22Rv1 (cell line): Measurements from ENCODE around the gene TBX3.

ENCODE experiments used
- ZFX ChIP-seq: fragments of 450-650 bp; IDR thresholded peaks from 2 replicates; pipeline ENCODE4 v1.6.1; 2017; ENCODE audit warnings: antibody characterized with exemption, borderline replicate concordance
- TF ChIP-seq, protein P1 (sequence below): fragments of 450-650 bp; IDR thresholded peaks from 2 replicates; pipeline ENCODE4 v1.5.1; 2017; ENCODE audit warnings: mild to moderate bottlenecking

DNA sequence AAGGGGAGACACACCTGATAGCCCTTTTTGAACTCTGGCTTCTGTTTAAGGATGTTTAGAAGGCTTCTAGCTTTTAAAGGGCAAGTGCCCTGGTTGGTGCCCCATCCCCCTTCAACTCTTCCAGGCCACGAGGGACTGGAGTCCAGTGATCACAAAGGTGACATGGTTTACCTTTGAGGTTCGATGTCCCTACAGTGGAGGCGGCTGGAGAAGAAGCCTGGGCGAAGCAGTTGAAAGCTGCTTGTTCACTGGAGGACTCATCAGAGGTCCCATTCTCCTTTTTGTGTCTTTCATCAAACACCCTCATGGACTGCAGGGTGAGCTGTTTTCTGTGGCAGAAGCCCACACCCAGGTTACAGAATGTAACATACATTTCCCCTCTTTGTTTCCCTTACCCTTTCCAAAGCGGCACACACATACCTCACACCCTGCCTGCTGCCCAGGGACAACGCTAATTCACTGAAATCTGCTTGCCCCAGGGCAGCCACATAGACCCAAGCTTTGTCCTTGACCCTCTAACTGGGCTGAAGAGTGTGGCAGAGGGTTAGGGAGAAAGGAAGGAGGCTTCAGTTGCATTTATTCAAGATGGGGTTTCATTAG lies 7.7 kb downstream of the TBX3 start:
- TF ChIP-seq, protein P1, sequence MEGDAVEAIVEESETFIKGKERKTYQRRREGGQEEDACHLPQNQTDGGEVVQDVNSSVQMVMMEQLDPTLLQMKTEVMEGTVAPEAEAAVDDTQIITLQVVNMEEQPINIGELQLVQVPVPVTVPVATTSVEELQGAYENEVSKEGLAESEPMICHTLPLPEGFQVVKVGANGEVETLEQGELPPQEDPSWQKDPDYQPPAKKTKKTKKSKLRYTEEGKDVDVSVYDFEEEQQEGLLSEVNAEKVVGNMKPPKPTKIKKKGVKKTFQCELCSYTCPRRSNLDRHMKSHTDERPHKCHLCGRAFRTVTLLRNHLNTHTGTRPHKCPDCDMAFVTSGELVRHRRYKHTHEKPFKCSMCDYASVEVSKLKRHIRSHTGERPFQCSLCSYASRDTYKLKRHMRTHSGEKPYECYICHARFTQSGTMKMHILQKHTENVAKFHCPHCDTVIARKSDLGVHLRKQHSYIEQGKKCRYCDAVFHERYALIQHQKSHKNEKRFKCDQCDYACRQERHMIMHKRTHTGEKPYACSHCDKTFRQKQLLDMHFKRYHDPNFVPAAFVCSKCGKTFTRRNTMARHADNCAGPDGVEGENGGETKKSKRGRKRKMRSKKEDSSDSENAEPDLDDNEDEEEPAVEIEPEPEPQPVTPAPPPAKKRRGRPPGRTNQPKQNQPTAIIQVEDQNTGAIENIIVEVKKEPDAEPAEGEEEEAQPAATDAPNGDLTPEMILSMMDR: no peak
- TF ChIP-seq ZFX: no peak
